Peyer's patch (tissue), 4 donors: ENCODE measurements around the gene SECISBP2L.

Source experiments
- CTCF ChIP-seq, 6 experiments: fragments of 450-650 bp in 4 of 6; fragments of 200-600 bp in 2 of 6; sonication (generic) in 1 of 6; IDR thresholded peaks; one replicate each; pipeline ENCODE4 v1.5.1; 2017 to 2019; ENCODE audit warnings: antibody characterized with exemption in 6 of 6, mild to moderate bottlenecking in 3 of 6, moderate library complexity in 1 of 6
- POLR2A ChIP-seq, 2 donors: fragments of 450-650 bp; IDR thresholded peaks; one replicate each; pipeline ENCODE4 v1.5.1; 2017; ENCODE audit warnings: antibody characterized with exemption in 2 of 2, mild to moderate bottlenecking in 2 of 2, moderate library complexity in 2 of 2

GRCh38 chr15:49079340-49080039 lies 33.2 kb upstream of the SECISBP2L start:
- no peak for TF ChIP-seq POLR2A (IDR thresholded peaks at IDR 0.05)
- TF ChIP-seq CTCF (IDR thresholded peaks at IDR 0.05): no peak
